PC-3 (cell line): ENCODE measurements around the gene EDN2. TPM values are rescaled to one million over a fixed set of nuclear protein-coding genes. Genes with fewer than 3 reads are reported as not detected.

Experiments used
- ATAC-seq: fragments of 200-7000 bp; cut with Tn5 transposase; 2 replicates; pipeline ENCODE4 v1.9.1; 2020; ENCODE audit warnings: mild to moderate bottlenecking, moderate library complexity
- BruUV-seq: library from RNA; stranded (reverse); fragments of 400-500 nt; replicated peaks from 2 replicates; lab custom pipeline; 2021; lab: Mats Ljungman, UMichigan
- CTCF ChIA-PET: fragments of 300-600 bp; sonication (Branson Sonifier 250); formaldehyde crosslinking; loops from one replicate; lab custom pipeline; 2022; ENCODE audit warnings: antibody characterized with exemption; lab: Charles Lee
- POLR2A ChIA-PET: fragments of 300-600 bp; sonication (Branson Sonifier 250); formaldehyde crosslinking; loops from one replicate; lab custom pipeline; 2022; ENCODE audit warnings: antibody characterized with exemption; ENCODE audit not compliant: unreplicated experiment; lab: Charles Lee
- DNase-seq: peaks from one replicate; pipeline ENCODE4 v3.0.0-alpha.2; 2015
- H2AFZ ChIP-seq: fragments of 300-600 bp; sonication (generic); 2 replicates; pipeline ENCODE4 v1.6.0; 2016; ENCODE audit warnings: antibody characterized with exemption, low read length
- H3F3A ChIP-seq: fragments of 300-600 bp; sonication (generic); one replicate; pipeline ENCODE4 v1.6.0; 2017; ENCODE audit warnings: antibody characterized with exemption, low read length, control low read depth, mild to moderate bottlenecking; ENCODE audit not compliant: unreplicated experiment
- H3K27ac ChIP-seq: fragments of 300-600 bp; sonication (generic); 2 replicates; pipeline ENCODE4 v1.5.1; 2016; ENCODE audit warnings: mild to moderate bottlenecking, low read length
- H3K27me3 ChIP-seq: fragments of 300-600 bp; sonication (generic); 2 replicates; pipeline ENCODE4 v1.6.1; 2016; ENCODE audit warnings: low read length, mixed read lengths
- H3K36me3 ChIP-seq: fragments of 300-600 bp; sonication (generic); 2 replicates; pipeline ENCODE4 v1.6.1; 2016; ENCODE audit warnings: low read depth, mixed run types, low read length, mixed read lengths
- H3K4me1 ChIP-seq: fragments of 300-600 bp; sonication (generic); 2 replicates; pipeline ENCODE4 v1.5.1; 2016; ENCODE audit warnings: low read length; ENCODE audit not compliant: insufficient read depth
- H3K4me2 ChIP-seq: fragments of 300-600 bp; sonication (generic); 2 replicates; pipeline ENCODE4 v1.6.0; 2016; ENCODE audit warnings: low read length
- H3K4me3 ChIP-seq: fragments of 300-600 bp; sonication (generic); 2 replicates; pipeline ENCODE4 v1.5.1; 2016; ENCODE audit warnings: mild to moderate bottlenecking, low read length, mixed read lengths
- H3K79me2 ChIP-seq: fragments of 300-600 bp; sonication (generic); 2 replicates; pipeline ENCODE4 v1.6.1; 2017; ENCODE audit warnings: low read length, mixed read lengths
- H3K9ac ChIP-seq: fragments of 300-600 bp; sonication (generic); 2 replicates; pipeline ENCODE4 v1.6.0; 2016; ENCODE audit warnings: mild to moderate bottlenecking, low read length
- H3K9me2 ChIP-seq: fragments of 300-600 bp; sonication (generic); replicated peaks from 2 replicates; pipeline ENCODE4 v1.6.1; 2016; ENCODE audit warnings: mixed run types, low read length, mixed read lengths
- H3K9me3 ChIP-seq: fragments of 300-600 bp; sonication (generic); 2 replicates; pipeline ENCODE4 v1.6.1; 2016; ENCODE audit warnings: low read length, mixed read lengths
- H4K20me1 ChIP-seq: fragments of 300-600 bp; sonication (generic); 2 replicates; pipeline ENCODE4 v1.6.1; 2016; ENCODE audit warnings: low read length, mixed read lengths
- CTCF ChIP-seq: fragments of 300-600 bp; sonication (generic); conservative IDR thresholded peaks from 2 replicates; pipeline ENCODE4 v1.5.1; 2017; ENCODE audit warnings: antibody characterized with exemption, low read depth, mild to moderate bottlenecking, low read length
- EZH2 ChIP-seq: fragments of 300-600 bp; sonication (generic); IDR thresholded peaks from one replicate; pipeline ENCODE4 v1.6.1; 2017; ENCODE audit warnings: antibody characterized with exemption, mild to moderate bottlenecking, low read length; ENCODE audit not compliant: unreplicated experiment
- EZH2phosphoT487 ChIP-seq: fragments of 300-600 bp; sonication (generic); IDR thresholded peaks from 2 replicates; pipeline ENCODE4 v1.6.1; 2018; ENCODE audit warnings: mild to moderate bottlenecking, antibody characterized with exemption, low read length, borderline replicate concordance
- intact Hi-C: fragments of 100-400 bp; cut with micrococcal nuclease; formaldehyde crosslinking; loops from 2 replicates; pipeline ENCODE4 v1.9.0; 2023
- total RNA-seq: library from RNA; depleted of rRNA; stranded (reverse); fragments of >200 nt; gene quantifications from 2 replicates; pipeline ENCODE4 v1.2.3, GENCODE V29; 2014

Gene EDN2
- total RNA-seq, 1 experiment from 2014 or later = 0.36 TPM

- TF ChIP-seq CTCF (no peak), EZH2phosphoT487 (no peak), EZH2 (no peak)
- intact Hi-C loops = loop anchor here (10.0 kb wide), 1 partner anchor 46 kb away; the partner anchor contains the start of gene EDN2
- DNase-seq = no peak
- Histone ChIP-seq H3F3A (no peaks in the 10 kb centered on the region), H3K4me3 (no peak overlapping the region), H3K79me2 (no peaks in the 10 kb centered on the region), H3K9me2 (no peaks in the 10 kb centered on the region), H4K20me1 (no peaks in the 10 kb centered on the region), H3K9ac (no peak overlapping the region), H3K9me3 (no peaks in the 10 kb centered on the region), H3K36me3 (no peaks in the 10 kb centered on the region), H3K4me2 (no peak overlapping the region), H3K4me1 (peaks cover under 1% of the 10 kb centered on the region; the same call in 1 of the 2 replicates), H3K27me3 (no peaks in the 10 kb centered on the region), H2AFZ (no peak overlapping the region), H3K27ac (no peak overlapping the region)
- BruUV-seq = no TSS peak
- no peak for ATAC-seq
- CTCF ChIA-PET = no interaction called here
- POLR2A ChIA-PET = no interaction called here
Observed at GRCh38 chr1:41438711-41439110, 45.8 kb downstream of the EDN2 start.

- Histone ChIP-seq H3K4me3 (no peak overlapping the region), H2AFZ (no peak overlapping the region), H3K27ac (no peak overlapping the region), H4K20me1 (no peaks in the 10 kb centered on the region), H3K36me3 (no peaks in the 10 kb centered on the region), H3K79me2 (no peaks in the 10 kb centered on the region), H3K4me2 (no peak overlapping the region), H3K9me2 (no peaks in the 10 kb centered on the region), H3K9ac (no peak overlapping the region), H3F3A (no peaks in the 10 kb centered on the region), H3K9me3 (no peaks in the 10 kb centered on the region), H3K27me3 (no peaks in the 10 kb centered on the region), H3K4me1 (peaks cover 18% of the 10 kb centered on the region)
- ATAC-seq (no peak), DNase-seq (no peak)
- CTCF ChIA-PET = no interaction called here
- BruUV-seq = no TSS peak
- intact Hi-C loops = loop anchor here (10.0 kb wide), 1 partner anchor 48 kb away; the partner anchor contains the start of gene EDN2
- TF ChIP-seq EZH2 (no peak), CTCF (no peak), EZH2phosphoT487 (no peak)
- POLR2A ChIA-PET = no interaction called here
Observed at GRCh38 chr1:41437011-41437355, 47.5 kb downstream of the EDN2 start.

- Histone ChIP-seq H3K4me2 (no peak overlapping the region), H3K9me3 (no peaks in the 10 kb centered on the region), H2AFZ (no peak overlapping the region), H3K9ac (no peak overlapping the region), H3K27ac (no peak overlapping the region), H3K27me3 (no peaks in the 10 kb centered on the region), H3K4me1 (peaks cover 20% of the 10 kb centered on the region), H3K36me3 (no peaks in the 10 kb centered on the region), H3K9me2 (no peaks in the 10 kb centered on the region), H3K79me2 (no peaks in the 10 kb centered on the region), H3K4me3 (no peak overlapping the region), H4K20me1 (no peaks in the 10 kb centered on the region), H3F3A (no peaks in the 10 kb centered on the region)
- TF ChIP-seq EZH2 (no peak), CTCF (no peak), EZH2phosphoT487 (no peak)
- no TSS peak for BruUV-seq
- ChIA-PET CTCF (no interaction called here), POLR2A (no interaction called here)
- ATAC-seq (no peak), DNase-seq (no peak)
- intact Hi-C loops = loop anchor here (10.0 kb wide), 1 partner anchor 48 kb away; the partner anchor contains the start of gene EDN2
Observed at GRCh38 chr1:41436281-41437010, 48.0 kb downstream of the EDN2 start.
